ENCODE measurements around the gene SEMA6A. TPM values are rescaled to one million over a fixed set of nuclear protein-coding genes. Genes with fewer than 3 reads are reported as not detected.

Gene SEMA6A
- total and polyA plus RNA-seq, 2 of the 13 experiments (the other 11 are each of a cell fraction or from before 2014, with no cell fraction given), result 5.1 to 6.5 TPM

DNA sequence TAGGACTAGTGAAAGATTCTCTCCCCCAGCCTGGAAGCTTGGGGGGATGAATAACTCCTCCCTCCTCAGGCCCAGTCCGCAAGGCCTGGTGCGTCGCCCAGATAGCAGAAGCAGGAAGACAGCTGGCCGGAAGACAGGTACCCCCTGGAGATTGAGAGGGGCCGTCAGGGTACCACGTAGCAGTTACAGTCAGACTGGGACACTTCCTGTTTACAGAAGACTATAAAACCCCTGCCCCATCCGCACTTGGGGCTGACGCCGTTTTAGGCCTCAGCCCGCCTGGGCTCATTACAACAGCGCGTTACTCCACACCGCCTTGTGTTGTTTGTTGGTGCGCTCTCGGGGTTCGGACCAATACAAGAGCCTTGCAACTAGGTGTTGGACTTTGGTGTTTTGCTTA, 15.4 kb downstream of the SEMA6A start:
- no peaks in the 10 kb centered on the region for H4K20me1 ChIP-seq (ENCODE audit: insufficient read depth, low read length)
- no peaks in the 10 kb centered on the region for H3K36me3 ChIP-seq (replicated peaks in 1 of 2; ENCODE audit: control insufficient read depth in 1 of 2, insufficient read depth in 2 of 2, low read length in 2 of 2)
- no peak overlapping the region for H3K9ac ChIP-seq (ENCODE audit: insufficient read depth, low read depth, low read length)
- in situ Hi-C loops (cut with HindIII; ENCODE audit: extremely low pct_ligation_motif_present, low pct_unique_long_range_greater_than_20kb), result no loop called here
- no peak overlapping the region for H3K4me3 ChIP-seq (replicated peaks in 1 of 3; ENCODE audit: insufficient read depth in 1 of 3, low read depth in 2 of 3, low read length in 3 of 3)
- POLR2A ChIA-PET, result no interaction called here
- CTCF ChIA-PET (ENCODE audit: low intra/inter-chr PET ratio, low total read pairs), result no interaction called here
- FAIRE-seq (no peak), ATAC-seq (no peak), DNase-seq (ENCODE audit: low spot score) (no peak)
- H3K9me3 ChIP-seq (ENCODE audit: low read length), result no peaks in the 10 kb centered on the region
- TF ChIP-seq NFE2L2 (IDR thresholded peaks at IDR 0.05; ENCODE audit: low read length), result no peak
- no peak for TF ChIP-seq ASH2L (IDR thresholded peaks at IDR 0.05; ENCODE audit: insufficient read length, low read depth, low read length)
- TF ChIP-seq ZNF260 (CRISPR knock-in tag; IDR thresholded peaks at IDR 0.05; ENCODE audit: borderline replicate concordance, low read depth), result no peak
- no peak overlapping the region for H3K4me2 ChIP-seq (ENCODE audit: low read depth, low read length)
- H3K4me1 ChIP-seq (ENCODE audit: insufficient read depth, low read length), result peaks cover 22% of the 10 kb centered on the region
- BruUV-seq (replicated peaks), result no TSS peak
- peaks cover 65% of the 10 kb centered on the region for H3K79me2 ChIP-seq (ENCODE audit: insufficient read depth, low read length)
- no peaks in the 10 kb centered on the region for H3K27me3 ChIP-seq (ENCODE audit: control insufficient read depth in 1 of 2, insufficient read depth in 2 of 2, low read length in 2 of 2)
- H3K27ac ChIP-seq (ENCODE audit: extremely low read length, insufficient read depth, low read length), result no peak overlapping the region
- no peak overlapping the region for H2AFZ ChIP-seq (ENCODE audit: low read length)
- intact Hi-C loops (cut with micrococcal nuclease; ENCODE audit: unreplicated experiment), result loop anchor here (5.0 kb wide), 1 partner anchor 422 kb away; no protein-coding TSS in a partner anchor
- WGBS (ENCODE audit: low lambda C conversion rate), result 84% methylated on average over 13 of the region's 16 CpGs

DNA sequence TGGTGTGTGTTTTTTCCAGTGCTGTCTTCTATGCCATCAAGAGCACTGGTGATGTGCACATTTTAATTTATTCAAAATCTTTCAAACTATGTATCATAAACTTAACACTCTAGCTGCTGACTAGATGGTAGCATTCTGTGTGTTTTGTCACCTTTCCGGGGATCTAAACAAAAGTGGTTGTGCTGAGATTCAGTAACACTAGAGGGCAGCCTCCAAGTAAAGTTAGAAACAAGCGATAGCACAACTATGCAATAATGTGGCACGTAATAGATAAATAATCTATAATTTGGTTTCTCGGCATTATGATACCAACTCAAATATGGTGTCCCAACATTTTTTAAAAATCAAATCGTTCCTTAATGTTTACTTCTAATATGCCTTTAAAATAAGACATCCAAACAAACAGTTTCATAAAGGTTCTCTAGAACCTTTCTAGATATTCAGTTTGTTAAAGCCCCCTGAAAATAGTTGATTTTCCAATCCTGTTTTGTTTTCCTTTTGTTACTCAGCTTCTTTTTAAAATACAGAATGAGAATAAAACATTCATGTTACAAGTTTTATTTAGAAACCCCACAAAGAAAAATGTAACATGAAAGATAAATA, 16.9 kb downstream of the SEMA6A start:
- peaks cover 62% of the 10 kb centered on the region for H3K79me2 ChIP-seq (ENCODE audit: insufficient read depth, low read length)
- TF ChIP-seq, protein P1, sequence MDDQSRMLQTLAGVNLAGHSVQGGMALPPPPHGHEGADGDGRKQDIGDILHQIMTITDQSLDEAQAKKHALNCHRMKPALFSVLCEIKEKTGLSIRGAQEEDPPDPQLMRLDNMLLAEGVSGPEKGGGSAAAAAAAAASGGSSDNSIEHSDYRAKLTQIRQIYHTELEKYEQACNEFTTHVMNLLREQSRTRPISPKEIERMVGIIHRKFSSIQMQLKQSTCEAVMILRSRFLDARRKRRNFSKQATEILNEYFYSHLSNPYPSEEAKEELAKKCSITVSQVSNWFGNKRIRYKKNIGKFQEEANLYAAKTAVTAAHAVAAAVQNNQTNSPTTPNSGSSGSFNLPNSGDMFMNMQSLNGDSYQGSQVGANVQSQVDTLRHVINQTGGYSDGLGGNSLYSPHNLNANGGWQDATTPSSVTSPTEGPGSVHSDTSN (CRISPR knock-in tag; IDR thresholded peaks at IDR 0.05; ENCODE audit: borderline replicate concordance), result no peak
- TF ChIP-seq, protein P2, sequence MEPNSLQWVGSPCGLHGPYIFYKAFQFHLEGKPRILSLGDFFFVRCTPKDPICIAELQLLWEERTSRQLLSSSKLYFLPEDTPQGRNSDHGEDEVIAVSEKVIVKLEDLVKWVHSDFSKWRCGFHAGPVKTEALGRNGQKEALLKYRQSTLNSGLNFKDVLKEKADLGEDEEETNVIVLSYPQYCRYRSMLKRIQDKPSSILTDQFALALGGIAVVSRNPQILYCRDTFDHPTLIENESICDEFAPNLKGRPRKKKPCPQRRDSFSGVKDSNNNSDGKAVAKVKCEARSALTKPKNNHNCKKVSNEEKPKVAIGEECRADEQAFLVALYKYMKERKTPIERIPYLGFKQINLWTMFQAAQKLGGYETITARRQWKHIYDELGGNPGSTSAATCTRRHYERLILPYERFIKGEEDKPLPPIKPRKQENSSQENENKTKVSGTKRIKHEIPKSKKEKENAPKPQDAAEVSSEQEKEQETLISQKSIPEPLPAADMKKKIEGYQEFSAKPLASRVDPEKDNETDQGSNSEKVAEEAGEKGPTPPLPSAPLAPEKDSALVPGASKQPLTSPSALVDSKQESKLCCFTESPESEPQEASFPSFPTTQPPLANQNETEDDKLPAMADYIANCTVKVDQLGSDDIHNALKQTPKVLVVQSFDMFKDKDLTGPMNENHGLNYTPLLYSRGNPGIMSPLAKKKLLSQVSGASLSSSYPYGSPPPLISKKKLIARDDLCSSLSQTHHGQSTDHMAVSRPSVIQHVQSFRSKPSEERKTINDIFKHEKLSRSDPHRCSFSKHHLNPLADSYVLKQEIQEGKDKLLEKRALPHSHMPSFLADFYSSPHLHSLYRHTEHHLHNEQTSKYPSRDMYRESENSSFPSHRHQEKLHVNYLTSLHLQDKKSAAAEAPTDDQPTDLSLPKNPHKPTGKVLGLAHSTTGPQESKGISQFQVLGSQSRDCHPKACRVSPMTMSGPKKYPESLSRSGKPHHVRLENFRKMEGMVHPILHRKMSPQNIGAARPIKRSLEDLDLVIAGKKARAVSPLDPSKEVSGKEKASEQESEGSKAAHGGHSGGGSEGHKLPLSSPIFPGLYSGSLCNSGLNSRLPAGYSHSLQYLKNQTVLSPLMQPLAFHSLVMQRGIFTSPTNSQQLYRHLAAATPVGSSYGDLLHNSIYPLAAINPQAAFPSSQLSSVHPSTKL (CRISPR knock-in tag; IDR thresholded peaks at IDR 0.05), result peak; percentile 26; the same call in 1 of the 2 replicates
- TF ChIP-seq ZNF331 (CRISPR knock-in tag; IDR thresholded peaks at IDR 0.05), result no peak
- TF ChIP-seq ZSCAN21 (CRISPR knock-in tag; IDR thresholded peaks at IDR 0.05; ENCODE audit: borderline replicate concordance), result no peak
- TF ChIP-seq, protein P3, sequence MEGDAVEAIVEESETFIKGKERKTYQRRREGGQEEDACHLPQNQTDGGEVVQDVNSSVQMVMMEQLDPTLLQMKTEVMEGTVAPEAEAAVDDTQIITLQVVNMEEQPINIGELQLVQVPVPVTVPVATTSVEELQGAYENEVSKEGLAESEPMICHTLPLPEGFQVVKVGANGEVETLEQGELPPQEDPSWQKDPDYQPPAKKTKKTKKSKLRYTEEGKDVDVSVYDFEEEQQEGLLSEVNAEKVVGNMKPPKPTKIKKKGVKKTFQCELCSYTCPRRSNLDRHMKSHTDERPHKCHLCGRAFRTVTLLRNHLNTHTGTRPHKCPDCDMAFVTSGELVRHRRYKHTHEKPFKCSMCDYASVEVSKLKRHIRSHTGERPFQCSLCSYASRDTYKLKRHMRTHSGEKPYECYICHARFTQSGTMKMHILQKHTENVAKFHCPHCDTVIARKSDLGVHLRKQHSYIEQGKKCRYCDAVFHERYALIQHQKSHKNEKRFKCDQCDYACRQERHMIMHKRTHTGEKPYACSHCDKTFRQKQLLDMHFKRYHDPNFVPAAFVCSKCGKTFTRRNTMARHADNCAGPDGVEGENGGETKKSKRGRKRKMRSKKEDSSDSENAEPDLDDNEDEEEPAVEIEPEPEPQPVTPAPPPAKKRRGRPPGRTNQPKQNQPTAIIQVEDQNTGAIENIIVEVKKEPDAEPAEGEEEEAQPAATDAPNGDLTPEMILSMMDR (CRISPR knock-in tag; IDR thresholded peaks at IDR 0.05), result peak; percentile 67
- TF ChIP-seq ZFP37 (CRISPR knock-in tag; IDR thresholded peaks at IDR 0.05; ENCODE audit: borderline replicate concordance), result no peak
- no peak for TF ChIP-seq ZNF615 (CRISPR knock-in tag; IDR thresholded peaks at IDR 0.05; ENCODE audit: borderline replicate concordance)

More for the DNA sequence above, 16.9 kb downstream of the SEMA6A start:
- ChIA-PET CTCF (ENCODE audit: low intra/inter-chr PET ratio, low total read pairs) (interaction anchor here (0.7 to 1.0 kb wide), 2 partner anchors 390 to 391 kb away, joined by 3 read pairs; no protein-coding TSS in a partner anchor), POLR2A (no interaction called here)
- intact Hi-C loops (cut with micrococcal nuclease; ENCODE audit: unreplicated experiment), result loop anchor here (1.0 to 5.0 kb wide), 2 partner anchors 391 to 420 kb away; no protein-coding TSS in a partner anchor
- in situ Hi-C loops (cut with HindIII; ENCODE audit: extremely low pct_ligation_motif_present, low pct_unique_long_range_greater_than_20kb), result no loop called here
- ATAC-seq (peak; percentile 60; the same call in 2 of the 3 replicates), DNase-seq (ENCODE audit: low spot score) (peak; percentile 39), FAIRE-seq (peak; percentile 37)
- H3K9me3 ChIP-seq (ENCODE audit: low read length), result no peaks in the 10 kb centered on the region
- H3K4me1 ChIP-seq (ENCODE audit: insufficient read depth, low read length), result peaks cover 22% of the 10 kb centered on the region
- no peaks in the 10 kb centered on the region for H3K36me3 ChIP-seq (replicated peaks in 1 of 2; ENCODE audit: control insufficient read depth in 1 of 2, insufficient read depth in 2 of 2, low read length in 2 of 2)
- no peak overlapping the region for H2AFZ ChIP-seq (ENCODE audit: low read length)
- H4K20me1 ChIP-seq (ENCODE audit: insufficient read depth, low read length), result no peaks in the 10 kb centered on the region
- BruUV-seq (replicated peaks), result no TSS peak
- 23% methylated on average over 5 of the region's 5 CpGs for WGBS (ENCODE audit: low lambda C conversion rate)
- H3K9ac ChIP-seq (ENCODE audit: insufficient read depth, low read depth, low read length), result no peak overlapping the region
- no peaks in the 10 kb centered on the region for H3K27me3 ChIP-seq (ENCODE audit: control insufficient read depth in 1 of 2, insufficient read depth in 2 of 2, low read length in 2 of 2)
- no peak overlapping the region for H3K4me2 ChIP-seq (ENCODE audit: low read depth, low read length)
- no peak overlapping the region for H3K4me3 ChIP-seq (replicated peaks in 1 of 3; ENCODE audit: insufficient read depth in 1 of 3, low read depth in 2 of 3, low read length in 3 of 3)
- H3K27ac ChIP-seq (ENCODE audit: extremely low read length, insufficient read depth, low read length), result no peak overlapping the region

Data from HepG2 (cell line).